Esophagus muscularis mucosa (tissue), 4 donors: ENCODE measurements around the gene ACP2.

Experiments used
- CTCF ChIP-seq, 3 experiments: fragments of 200-600 bp in 2 of 3; fragments of 450-650 bp in 1 of 3; sonication (generic) in 2 of 3; IDR thresholded peaks; one replicate each; pipeline ENCODE4 v1.5.1; 2017 to 2019; ENCODE audit warnings: antibody characterized with exemption in 3 of 3, mild to moderate bottlenecking in 2 of 3, moderate library complexity in 1 of 3
- EP300 ChIP-seq: sonication (generic); formaldehyde crosslinking; IDR thresholded peaks from one replicate; pipeline ENCODE4 v1.6.1; 2017; ENCODE audit warnings: antibody characterized with exemption
- POLR2A ChIP-seq: fragments of 450-650 bp; IDR thresholded peaks from one replicate; pipeline ENCODE4 v1.6.1; 2017; ENCODE audit warnings: antibody characterized with exemption, moderate library complexity, mild to moderate bottlenecking, low read depth
- POLR2AphosphoS5 ChIP-seq, 2 donors: sonication (generic); formaldehyde crosslinking; IDR thresholded peaks; one replicate each; pipeline ENCODE4 v1.6.1; 2017; ENCODE audit warnings: antibody characterized with exemption in 2 of 2

GRCh38 chr11:47289856-47290255 lies 41.2 kb upstream of the ACP2 start:
- TF ChIP-seq CTCF (IDR thresholded peaks at IDR 0.05) (no peak), POLR2AphosphoS5 (IDR thresholded peaks at IDR 0.05) (no peak), POLR2A (no peak), EP300 (no peak)
